K562 (cell line): ENCODE measurements around the gene HSPA1L. TPM values are rescaled to one million over a fixed set of nuclear protein-coding genes. Genes with fewer than 3 reads are reported as not detected.

Experiments
- ARID3B ChIP-seq: fragments of 250-450 bp; sonication (Bioruptor Pico); IDR thresholded peaks from 2 replicates; pipeline ENCODE4 v1.4.0; 2020; ENCODE audit warnings: borderline replicate concordance
- CCNT2 ChIP-seq: IDR thresholded peaks from 2 replicates; pipeline ENCODE4 v1.6.1; 2011; ENCODE audit warnings: borderline replicate concordance, low read depth, mild to moderate bottlenecking, moderate library complexity, mixed read lengths, low read length; ENCODE audit not compliant: insufficient read length; ENCODE audit errors: extremely low read depth
- ELF1 ChIP-seq: fragments of 200-800 bp; sonication (Bioruptor generic); IDR thresholded peaks from 2 replicates; pipeline ENCODE4 v1.6.1; 2016; ENCODE audit warnings: missing genetic modification characterization, missing compliant biosample characterization
- EP300 ChIP-seq: IDR thresholded peaks from 2 replicates; pipeline ENCODE4 v1.6.1; 2012; ENCODE audit warnings: low read length, improper control_type of control experiment
- ETV5 ChIP-seq: sonication (generic); formaldehyde crosslinking; IDR thresholded peaks from 2 replicates; pipeline ENCODE4 v1.4.0; 2020; ENCODE audit warnings: low read depth, mild to moderate bottlenecking, missing genetic modification reagents
- HIVEP1 ChIP-seq: fragments of 250-450 bp; sonication (Bioruptor Pico); IDR thresholded peaks from 2 replicates; pipeline ENCODE4 v1.4.0; 2020; ENCODE audit warnings: mild to moderate bottlenecking
- IFI16 ChIP-seq: fragments of 250-450 bp; sonication (Bioruptor Pico); IDR thresholded peaks from 2 replicates; pipeline ENCODE4 v2.1.2; 2022; ENCODE audit warnings: mild to moderate bottlenecking, inconsistent platforms
- KDM5B ChIP-seq: fragments of 200-600 bp; sonication (generic); IDR thresholded peaks from 2 replicates; pipeline ENCODE4 v1.6.1; 2012; ENCODE audit warnings: low read depth, mild to moderate bottlenecking, moderate library complexity, low read length, control low read depth, inconsistent platforms; ENCODE audit not compliant: insufficient replicate concordance
- MAFK ChIP-seq: IDR thresholded peaks from 2 replicates; pipeline ENCODE4 v1.6.1; 2011; ENCODE audit warnings: low read length, improper control_type of control experiment
- MCM3 ChIP-seq: fragments of 450-650 bp; IDR thresholded peaks from 2 replicates; pipeline ENCODE4 v1.6.1; 2016
- MCM5 ChIP-seq: fragments of 450-650 bp; IDR thresholded peaks from 2 replicates; pipeline ENCODE4 v1.6.1; 2016; ENCODE audit warnings: low read depth
- NCOA2 ChIP-seq, 2 experiments: fragments of 450-650 bp; IDR thresholded peaks; 2 replicates each; pipeline ENCODE4 v1.6.1; 2018; ENCODE audit warnings: mild to moderate bottlenecking in 2 of 2, moderate library complexity in 1 of 2; ENCODE audit not compliant: partially characterized antibody in 2 of 2
- NUFIP1 ChIP-seq: fragments of 450-650 bp; IDR thresholded peaks from 2 replicates; pipeline ENCODE4 v1.6.1; 2018; ENCODE audit not compliant: partially characterized antibody
- PKNOX1 ChIP-seq: fragments of 450-650 bp; IDR thresholded peaks from 2 replicates; pipeline ENCODE4 v1.6.1; 2016
- RNF2 ChIP-seq: sonication (generic); IDR thresholded peaks from 2 replicates; pipeline ENCODE4 v1.6.1; 2016
- SMAD1 ChIP-seq: fragments of 150-350 bp; IDR thresholded peaks from 2 replicates; pipeline ENCODE4 v1.6.1; 2014; ENCODE audit warnings: low read length, low read depth; ENCODE audit not compliant: partially characterized antibody
- THRA ChIP-seq: fragments of 450-650 bp; IDR thresholded peaks from 2 replicates; pipeline ENCODE4 v1.6.1; 2017; ENCODE audit warnings: mild to moderate bottlenecking, moderate library complexity
- TRIM24 ChIP-seq, 2 experiments: fragments of 450-650 bp; IDR thresholded peaks; 2 replicates each; pipeline ENCODE4 v1.6.1; 2016
- ZBTB34 ChIP-seq: fragments of 250-450 bp; sonication (Bioruptor Pico); IDR thresholded peaks from 2 replicates; pipeline ENCODE4 v1.8.0; 2021; ENCODE audit warnings: mild to moderate bottlenecking, moderate library complexity
- ZNF354B ChIP-seq: fragments of 250-450 bp; sonication (Bioruptor Pico); IDR thresholded peaks from 2 replicates; pipeline ENCODE4 v1.4.0; 2020
- ZNF512 ChIP-seq: IDR thresholded peaks from 2 replicates; pipeline ENCODE4 v1.6.1; 2016; ENCODE audit warnings: missing genetic modification characterization, missing compliant biosample characterization
- ZNF589 ChIP-seq: fragments of 200-800 bp; sonication (Bioruptor generic); IDR thresholded peaks from 2 replicates; pipeline ENCODE4 v1.6.1; 2016; ENCODE audit warnings: low read depth, missing genetic modification characterization, missing compliant biosample characterization
- ZNF77 ChIP-seq: fragments of 250-450 bp; sonication (Bioruptor Pico); IDR thresholded peaks from 2 replicates; pipeline ENCODE4 v1.5.0; 2020
- ZNF785 ChIP-seq: fragments of 250-450 bp; sonication (Bioruptor Pico); IDR thresholded peaks from 2 replicates; pipeline ENCODE4 v1.4.0; 2020; ENCODE audit warnings: mild to moderate bottlenecking
- polyA plus RNA-seq, 8 experiments: library from polyadenylated mRNA; depleted of rRNA in 4 of 8; stranded (reverse) in 5 of 8; unstranded in 3 of 8; fragments of >200 nt; fragmentation: Nextera tagmentation in 2 of 8; fragmentation: Illumina TruSeq in 1 of 8; extraction: Ambion mirVana in 2 of 8; extraction: Trizol in 1 of 8; gene quantifications; 2 replicates each; pipeline versions ENCODE4 v1.2.1 to v1.2.3, GENCODE V29; 2011 to 2014; ENCODE audit warnings: inconsistent platforms in 1 of 8, missing spikeins in 1 of 8
- total RNA-seq, 7 experiments: library from RNA; depleted of rRNA in 6 of 7; stranded (reverse); fragments of >200 nt in 6 of 7; fragmentation: Illumina TruSeq in 2 of 7; extraction: Trizol in 2 of 7; gene quantifications; 2 replicates each; pipeline versions ENCODE4 v1.2.1 to v1.2.3, GENCODE V29; 2011 to 2021; ENCODE audit warnings: low replicate concordance in 1 of 7

HSPA1L gene
- total and polyA plus RNA-seq, 9 of the 15 experiments (the other 6 are each of a cell fraction or from before 2014, with no cell fraction given): 0.14 to 2.1 (median 1.3) TPM

GRCh38 chr6:31795616-31796298, 19.3 kb downstream of the HSPA1L start, which contains the start of gene VARS1 (continued):
- TF ChIP-seq CCNT2 (peak; percentile 98), MCM5 (no peak), NUFIP1 (no peak), HIVEP1 (CRISPR knock-in tag) (no peak), KDM5B (no peak), NCOA2 (IDR thresholded peaks at IDR 0.05; ENCODE audit: partially characterized antibody in 2 of 2) (peak in 1 of 2 experiments; percentile 96), PKNOX1 (peak; percentile 79), MCM3 (no peak), ZNF354B (CRISPR knock-in tag) (no peak), MAFK (peak; percentile 49), IFI16 (CRISPR knock-in tag) (no peak), ZBTB34 (CRISPR knock-in tag) (no peak), ELF1 (tag) (peak; percentile 98), ZNF77 (CRISPR knock-in tag) (no peak), TRIM24 (IDR thresholded peaks at IDR 0.05) (peak; percentile 58 to 75), SMAD1 (peak; percentile 80), ZNF589 (CRISPR knock-in tag) (peak; percentile 73), THRA (no peak), ETV5 (CRISPR knock-in tag) (peak; percentile 91), RNF2 (peak; percentile 93), EP300 (peak; percentile 59; the same call in 1 of the 2 replicates), ZNF785 (CRISPR knock-in tag) (no peak), ZNF512 (tag) (no peak), ARID3B (no peak; the same call in 1 of the 2 replicates)
